HFFc6 (cell line): ENCODE measurements around the gene PRIM2. TPM values are rescaled to one million over a fixed set of nuclear protein-coding genes. Genes with fewer than 3 reads are reported as not detected.
"Not testable (repeated sequence)": the region's sequence is repeated elsewhere in the genome, so short reads cannot be mapped to it uniquely, and the experiment has no call there.

Source experiments
- DNase-seq: peaks from one replicate; pipeline ENCODE4 v3.0.0-alpha.2; 2018
- H3K27ac Mint-ChIP-seq: 2 replicates; pipeline ENCODE4 v1.8.0; 2020; ENCODE audit warnings: mild to moderate bottlenecking, mixed read lengths
- H3K27me3 Mint-ChIP-seq: 2 replicates; pipeline ENCODE4 v1.8.0; 2021; ENCODE audit warnings: mild to moderate bottlenecking, moderate library complexity, mixed read lengths; ENCODE audit not compliant: insufficient read depth
- H3K36me3 Mint-ChIP-seq: 2 replicates; pipeline ENCODE4 v1.8.0; 2021; ENCODE audit warnings: low read depth, mixed read lengths
- H3K4me1 Mint-ChIP-seq: 2 replicates; pipeline ENCODE4 v1.8.0; 2020; ENCODE audit warnings: low read depth, mixed read lengths
- H3K4me3 Mint-ChIP-seq: 2 replicates; pipeline ENCODE4 v1.8.0; 2020; ENCODE audit warnings: mild to moderate bottlenecking, moderate library complexity, mixed read lengths
- H3K9me3 Mint-ChIP-seq: 2 replicates; pipeline ENCODE4 v1.8.0; 2020; ENCODE audit warnings: mild to moderate bottlenecking, mixed read lengths
- long read RNA-seq: library from polyadenylated mRNA; unstranded; transcript quantifications from one replicate; pipeline ENCODE4 v2.0.0, GENCODE V29; 2019
- total RNA-seq, 6 experiments: library from RNA; stranded (reverse); fragmentation: NEBNext Ultra II Directional; extraction: Animal tissue kit (Norgen Biotek cat#: 25700); gene quantifications; 2 replicates in 1 of 6; 3 replicates in 5 of 6; pipeline ENCODE4 v1.2.3, GENCODE V29; 2021
- TF ChIP-seq, protein P1 (sequence below): fragments of 200-600 bp; sonication (generic); IDR thresholded peaks from 2 replicates; pipeline ENCODE4 v1.5.0; 2021; ENCODE audit warnings: antibody characterized with exemption, mild to moderate bottlenecking

PRIM2 gene
- 10 to 100 TPM; 32.6 to 46.8 (median 43.0) TPM for total RNA-seq
- long read RNA-seq, transcript PRIM2-207 (14 exons, 2,308 nt), result major isoform, 34 of 55 reads
- long read RNA-seq, partial matches to known transcripts, result 8 of 55 reads
- long read RNA-seq, other reads (novel, unspliced or antisense), result 13 of 55 reads

GRCh38 chr6:57317060-57317943, at the start of gene PRIM2:
Gene PRIM2 (plus strand): TSS chr6:57317630. CDS start chr6:57318446, 816 bp downstream.
- DNase-seq, result peak; percentile 65
- peaks cover 90% of the 10 kb centered on the region for H3K4me1 Mint-ChIP-seq
- H3K36me3 Mint-ChIP-seq, result peaks cover 46% of the 10 kb centered on the region
- H3K27ac Mint-ChIP-seq, result peak within 1 kb of the TSS; percentile 87
- H3K27me3 Mint-ChIP-seq, result no peaks in the 10 kb centered on the region; the same call in 1 of the 2 replicates
- H3K9me3 Mint-ChIP-seq, result no peaks in the 10 kb centered on the region
- peak within 1 kb of the TSS; percentile 96 for H3K4me3 Mint-ChIP-seq
- TF ChIP-seq, protein P1, sequence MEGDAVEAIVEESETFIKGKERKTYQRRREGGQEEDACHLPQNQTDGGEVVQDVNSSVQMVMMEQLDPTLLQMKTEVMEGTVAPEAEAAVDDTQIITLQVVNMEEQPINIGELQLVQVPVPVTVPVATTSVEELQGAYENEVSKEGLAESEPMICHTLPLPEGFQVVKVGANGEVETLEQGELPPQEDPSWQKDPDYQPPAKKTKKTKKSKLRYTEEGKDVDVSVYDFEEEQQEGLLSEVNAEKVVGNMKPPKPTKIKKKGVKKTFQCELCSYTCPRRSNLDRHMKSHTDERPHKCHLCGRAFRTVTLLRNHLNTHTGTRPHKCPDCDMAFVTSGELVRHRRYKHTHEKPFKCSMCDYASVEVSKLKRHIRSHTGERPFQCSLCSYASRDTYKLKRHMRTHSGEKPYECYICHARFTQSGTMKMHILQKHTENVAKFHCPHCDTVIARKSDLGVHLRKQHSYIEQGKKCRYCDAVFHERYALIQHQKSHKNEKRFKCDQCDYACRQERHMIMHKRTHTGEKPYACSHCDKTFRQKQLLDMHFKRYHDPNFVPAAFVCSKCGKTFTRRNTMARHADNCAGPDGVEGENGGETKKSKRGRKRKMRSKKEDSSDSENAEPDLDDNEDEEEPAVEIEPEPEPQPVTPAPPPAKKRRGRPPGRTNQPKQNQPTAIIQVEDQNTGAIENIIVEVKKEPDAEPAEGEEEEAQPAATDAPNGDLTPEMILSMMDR, result no peak

DNA sequence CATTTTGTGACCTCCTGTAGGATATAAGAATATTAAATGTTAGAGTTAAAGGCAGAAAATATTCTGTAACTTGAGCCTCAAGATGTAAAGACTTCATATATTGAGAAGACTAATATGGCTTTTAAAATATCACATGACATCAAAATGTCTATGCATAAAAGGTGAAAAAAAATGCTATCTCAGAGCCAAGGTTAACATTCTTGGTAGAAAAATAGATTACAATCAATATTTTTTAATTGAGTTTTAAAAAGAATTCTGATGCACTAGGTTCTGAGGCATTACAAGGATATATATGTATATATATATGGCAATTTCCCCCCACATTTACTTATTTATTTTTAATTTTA, 49.2 kb upstream of the PRIM2 start:
- TF ChIP-seq, protein P1, result peak; percentile 41; the same call in 1 of the 2 replicates
- H3K9me3 Mint-ChIP-seq, result peaks cover 12% of the 10 kb centered on the region
- no peaks in the 10 kb centered on the region; the same call in 1 of the 2 replicates for H3K27me3 Mint-ChIP-seq
- H3K36me3 Mint-ChIP-seq, result peaks cover 22% of the 10 kb centered on the region
- no peak overlapping the region for H3K4me3 Mint-ChIP-seq
- H3K4me1 Mint-ChIP-seq, result peaks cover 50% of the 10 kb centered on the region
- no peak for DNase-seq
- peak overlapping the region; percentile 86; the same call in 1 of the 2 replicates for H3K27ac Mint-ChIP-seq

DNA sequence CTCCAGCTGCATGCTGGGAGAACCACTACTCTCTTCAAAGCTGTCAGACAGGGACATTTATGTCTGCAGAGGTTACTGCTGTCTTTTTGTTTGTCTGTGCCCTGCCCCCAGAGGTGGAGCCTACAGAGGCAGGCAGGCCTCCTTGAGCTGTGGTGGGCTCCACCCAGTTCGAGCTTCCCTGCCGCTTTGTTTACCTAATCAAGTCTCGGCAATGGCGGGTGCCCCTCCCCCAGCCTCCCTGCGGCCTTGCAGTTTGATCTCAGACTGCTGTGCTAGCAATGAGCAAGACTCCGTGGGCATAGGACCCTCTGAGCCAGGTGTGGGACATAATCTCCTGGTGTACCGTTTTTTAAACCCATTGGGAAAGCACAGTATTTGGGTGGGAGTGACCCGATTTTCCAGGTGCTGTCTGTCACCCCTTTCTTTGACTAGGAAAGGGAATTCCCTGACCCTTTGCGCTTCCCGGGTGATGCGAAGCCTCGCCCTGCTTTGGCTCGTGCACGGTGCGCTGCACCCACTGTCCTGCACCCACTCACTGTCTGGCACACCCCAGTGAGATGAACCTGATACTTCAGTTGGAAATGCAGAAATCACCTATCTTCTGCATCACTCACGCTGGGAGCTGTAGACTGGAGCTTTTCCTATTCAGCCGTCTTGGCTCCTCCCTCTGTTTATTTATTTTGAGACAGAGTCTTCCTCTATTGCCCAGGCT, 43.2 kb upstream of the PRIM2 start:
- Mint-ChIP-seq H3K36me3 (peaks cover 34% of the 10 kb centered on the region), H3K9me3 (peaks cover 28% of the 10 kb centered on the region)
- not testable (repeated sequence) for H3K27ac Mint-ChIP-seq

DNA sequence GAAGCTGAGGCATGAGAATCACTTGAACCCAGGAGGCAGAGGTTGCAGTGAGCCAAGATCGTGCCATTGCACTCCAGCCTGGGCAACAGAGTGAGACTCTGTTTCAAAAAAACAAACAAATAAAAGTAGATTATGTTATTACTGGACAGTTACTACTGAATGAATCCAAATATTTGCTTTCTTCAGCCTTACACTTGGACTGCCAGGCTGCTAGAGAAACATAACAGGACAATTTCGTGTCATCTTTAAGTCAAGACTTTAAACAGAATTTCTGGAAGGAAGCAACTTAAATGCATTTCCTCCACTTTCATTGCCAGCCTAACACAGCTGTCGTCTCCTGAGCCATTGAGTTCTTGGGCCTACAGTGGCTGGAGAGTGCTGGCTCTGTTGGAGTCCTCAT, 42.0 kb upstream of the PRIM2 start:
- Mint-ChIP-seq H3K27me3 (no peaks in the 10 kb centered on the region; the same call in 1 of the 2 replicates), H3K36me3 (peaks cover 34% of the 10 kb centered on the region), H3K9me3 (peaks cover 28% of the 10 kb centered on the region), H3K4me3 (no peak overlapping the region), H3K4me1 (peaks cover 15% of the 10 kb centered on the region), H3K27ac (no peak overlapping the region)
- DNase-seq, result no peak
- TF ChIP-seq, protein P1, result no peak

More for the DNA sequence above, 43.2 kb upstream of the PRIM2 start:
- H3K4me1 Mint-ChIP-seq, DNase-seq, H3K4me3 Mint-ChIP-seq, H3K27me3 Mint-ChIP-seq: not testable (repeated sequence)

DNA sequence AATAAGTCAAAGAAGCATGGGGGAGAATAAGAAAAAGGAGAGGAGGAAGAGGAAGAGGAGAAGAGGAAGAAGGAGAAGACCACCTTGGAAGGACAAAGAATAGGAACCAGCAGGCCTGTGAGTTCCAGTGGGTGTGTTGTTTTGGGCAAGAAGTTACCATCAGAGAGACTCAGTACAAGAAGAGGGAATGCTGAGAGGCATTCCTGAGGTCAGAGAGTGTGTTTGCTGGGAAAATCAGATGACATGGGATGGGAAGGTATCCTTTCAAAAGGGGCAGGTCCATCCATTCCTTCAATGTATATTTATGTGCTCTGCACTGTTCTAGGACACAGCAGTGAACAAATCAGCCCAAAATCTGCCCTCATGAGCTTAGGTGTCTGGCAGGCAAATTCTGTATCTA, 40.5 kb upstream of the PRIM2 start:
- Mint-ChIP-seq H3K4me3 (no peak overlapping the region), H3K4me1 (peaks cover 15% of the 10 kb centered on the region), H3K27me3 (no peaks in the 10 kb centered on the region), H3K9me3 (peaks cover 28% of the 10 kb centered on the region), H3K27ac (no peak overlapping the region), H3K36me3 (peaks cover 23% of the 10 kb centered on the region)
- DNase-seq, result no peak
- TF ChIP-seq, protein P1, result no peak
